Right ventricle myocardium superior (tissue), 1 donor: Measurements from ENCODE around the gene APBA2. TPM values are rescaled to one million over a fixed set of nuclear protein-coding genes. Genes with fewer than 3 reads are reported as not detected.
A peak's percentile ranks its signal among the peaks of the same experiment; 100 is the strongest.

Experiments
- ATAC-seq: fragments of 200-7000 bp; cut with Tn5 transposase; one replicate; pipeline ENCODE4 v1.9.1; 2020; ENCODE audit warnings: mild to moderate bottlenecking; ENCODE audit not compliant: poor library complexity
- DNase-seq: peaks from one replicate; pipeline ENCODE4 v3.0.0-alpha.2; 2020
- intact Hi-C: fragments of 100-400 bp; cut with DNase I; formaldehyde crosslinking; loops from one replicate; pipeline ENCODE4 v1.11.2; 2022
- total RNA-seq: library from RNA; stranded (reverse); fragmentation: NEBNext Ultra II Directional; extraction: Animal tissue kit (Norgen Biotek cat#: 25700); gene quantifications from one replicate; pipeline ENCODE4 v1.2.1, GENCODE V29; 2021
- donor health status: DM: no; HTN: yes; CAD: no; lungs with severe emphysema.

Gene APBA2
- total RNA-seq, 1 donor from 2014 or later = 1.9 TPM

DNA sequence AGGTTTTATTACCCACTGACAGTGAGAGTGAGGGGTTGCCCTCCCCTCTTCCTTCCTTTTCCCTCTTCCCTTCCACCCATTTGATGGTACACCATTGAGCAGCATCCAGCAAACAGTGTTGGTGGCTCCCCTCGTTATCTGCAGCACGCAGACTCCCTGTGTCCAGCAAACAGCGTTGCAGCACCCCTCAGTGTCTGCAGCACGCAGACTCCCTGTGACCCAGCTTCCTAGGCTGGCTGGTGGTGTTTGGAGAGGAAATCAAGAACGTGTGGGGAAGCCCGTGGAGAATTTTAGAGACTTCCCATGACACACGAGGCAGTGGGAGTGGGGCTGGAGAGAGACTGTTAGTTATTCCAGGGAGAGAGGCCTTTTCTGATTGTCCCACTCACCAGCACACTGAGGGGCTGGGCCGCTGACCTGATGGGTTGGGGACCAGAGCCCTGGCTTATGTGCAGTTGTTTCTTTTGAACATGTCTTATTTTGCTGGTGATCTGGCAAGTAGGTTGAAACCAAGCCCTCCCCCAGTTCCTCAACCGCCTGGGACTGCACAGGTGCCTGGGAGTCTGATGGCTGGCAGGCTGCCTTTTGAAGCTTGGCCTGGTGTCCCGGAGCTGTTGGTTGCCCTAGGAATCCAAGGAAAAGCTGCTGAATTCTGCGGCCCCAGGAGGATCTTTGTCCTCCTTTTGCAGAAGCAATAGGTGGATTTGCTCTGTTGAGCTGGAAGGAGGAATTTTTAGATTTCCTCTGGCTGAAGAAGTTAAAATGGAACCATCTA is 19.0 kb downstream of the APBA2 start:
- no peak for ATAC-seq
- intact Hi-C loops = no loop called here
- DNase-seq = no peak

DNA sequence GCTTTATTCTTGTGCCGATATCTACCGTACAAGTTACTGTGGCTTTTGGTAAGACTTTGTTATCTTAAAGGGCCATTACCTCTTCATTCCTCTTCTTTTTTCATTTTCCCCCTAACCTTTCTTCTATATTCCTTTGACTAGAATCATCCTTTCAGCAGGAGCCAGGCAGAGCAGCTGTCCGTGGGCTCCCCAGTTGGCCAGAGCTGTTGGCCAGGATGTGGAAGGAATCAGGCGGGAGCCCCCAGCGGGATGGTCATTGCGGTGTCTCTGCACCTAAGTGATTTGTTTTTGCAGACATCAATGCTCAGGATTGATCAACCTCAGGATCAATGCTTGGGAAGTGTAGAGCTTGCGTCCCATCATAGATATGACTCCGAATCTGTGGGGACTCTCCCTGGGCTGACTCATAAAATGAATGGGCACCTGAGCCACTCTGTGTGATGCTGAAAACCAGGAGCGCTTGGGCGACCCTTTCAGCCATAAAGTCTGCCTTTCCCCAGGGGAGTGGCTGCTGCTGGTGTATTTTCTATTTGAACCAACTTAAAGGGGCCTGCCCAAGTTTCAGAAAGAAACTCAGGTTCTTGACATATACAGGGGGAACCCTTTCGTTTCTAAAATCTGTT is 21.7 kb downstream of the APBA2 start:
- ATAC-seq (no peak), DNase-seq (no peak)
- intact Hi-C loops = no loop called here

DNA sequence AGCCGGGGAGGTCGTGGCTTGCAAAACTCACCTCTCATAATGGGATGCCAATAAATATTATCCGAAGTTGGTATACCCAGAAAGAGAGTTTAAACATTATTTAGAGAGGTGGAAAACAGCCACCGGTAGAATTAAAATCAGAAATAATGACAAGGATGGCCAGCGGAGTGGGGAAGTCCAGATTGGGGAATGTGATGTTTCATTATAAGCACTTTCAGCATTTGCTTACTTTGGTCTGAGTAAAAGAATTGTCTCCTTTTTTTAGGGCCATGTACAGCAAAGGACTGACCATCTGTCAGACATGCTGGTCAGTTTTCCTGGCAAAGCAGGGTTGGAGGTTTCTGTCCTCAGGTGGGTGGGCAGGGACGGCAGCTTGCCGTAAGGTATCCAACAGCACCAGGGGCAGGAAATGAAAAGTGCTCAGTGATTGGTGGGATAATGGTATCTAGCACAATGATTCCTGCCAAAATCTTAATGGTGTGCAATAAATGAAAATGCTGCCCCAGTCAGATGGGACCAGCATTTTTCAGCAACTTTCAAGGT is 24.3 kb downstream of the APBA2 start:
- intact Hi-C loops = no loop called here
- DNase-seq (no peak), ATAC-seq (no peak)

DNA sequence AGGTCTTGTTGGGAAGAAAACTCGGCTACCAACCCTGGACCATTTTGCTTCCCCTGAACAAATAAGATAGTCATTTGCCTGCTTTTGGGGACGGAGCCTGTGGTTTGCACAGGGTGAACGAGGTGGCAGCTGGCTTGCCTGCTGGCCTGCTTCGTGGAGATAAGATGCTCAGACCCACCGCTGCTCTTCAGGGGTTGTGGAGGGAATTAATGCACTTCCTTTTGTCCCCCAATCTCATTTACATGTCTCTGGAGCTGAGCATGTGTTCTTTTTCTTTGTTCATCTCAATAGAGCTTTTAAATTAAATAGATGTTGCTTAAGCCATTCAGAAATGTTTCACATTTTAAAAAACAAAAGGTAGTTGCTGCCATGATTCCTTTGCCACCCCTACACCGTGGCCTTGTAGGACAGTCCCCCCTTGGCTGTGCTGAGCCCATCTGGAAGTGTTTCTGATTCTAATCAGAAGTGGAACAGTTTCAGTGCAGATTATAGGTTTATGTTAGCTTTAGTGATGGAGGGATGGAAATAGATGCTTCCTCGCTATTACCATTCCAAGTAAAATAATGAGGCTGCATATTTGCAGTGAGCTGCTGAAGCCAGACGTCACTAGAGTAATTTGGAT is 25.6 kb downstream of the APBA2 start:
- intact Hi-C loops = no loop called here
- DNase-seq (no peak), ATAC-seq (no peak)

DNA sequence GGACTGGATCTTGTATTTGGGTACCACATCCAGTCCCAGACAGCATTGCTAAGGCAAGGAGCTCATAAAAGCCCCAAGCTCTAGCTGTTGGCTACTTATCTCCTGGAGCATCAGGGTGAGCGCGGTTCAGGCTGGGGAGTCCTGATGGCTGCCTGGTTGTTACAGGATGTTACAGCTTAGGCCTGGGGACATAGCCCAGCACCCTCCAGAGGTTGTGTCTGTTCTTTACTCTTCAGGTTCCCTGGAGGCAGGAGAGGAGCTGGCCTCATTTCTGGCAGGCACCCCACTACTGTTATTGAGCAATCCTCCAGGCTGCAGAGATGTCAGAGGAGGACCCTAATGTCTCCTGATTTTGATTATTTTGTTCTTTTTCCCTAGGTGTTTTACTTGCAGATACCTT is 26.6 kb downstream of the APBA2 start:
- ATAC-seq (no peak), DNase-seq (no peak)
- intact Hi-C loops = no loop called here

DNA sequence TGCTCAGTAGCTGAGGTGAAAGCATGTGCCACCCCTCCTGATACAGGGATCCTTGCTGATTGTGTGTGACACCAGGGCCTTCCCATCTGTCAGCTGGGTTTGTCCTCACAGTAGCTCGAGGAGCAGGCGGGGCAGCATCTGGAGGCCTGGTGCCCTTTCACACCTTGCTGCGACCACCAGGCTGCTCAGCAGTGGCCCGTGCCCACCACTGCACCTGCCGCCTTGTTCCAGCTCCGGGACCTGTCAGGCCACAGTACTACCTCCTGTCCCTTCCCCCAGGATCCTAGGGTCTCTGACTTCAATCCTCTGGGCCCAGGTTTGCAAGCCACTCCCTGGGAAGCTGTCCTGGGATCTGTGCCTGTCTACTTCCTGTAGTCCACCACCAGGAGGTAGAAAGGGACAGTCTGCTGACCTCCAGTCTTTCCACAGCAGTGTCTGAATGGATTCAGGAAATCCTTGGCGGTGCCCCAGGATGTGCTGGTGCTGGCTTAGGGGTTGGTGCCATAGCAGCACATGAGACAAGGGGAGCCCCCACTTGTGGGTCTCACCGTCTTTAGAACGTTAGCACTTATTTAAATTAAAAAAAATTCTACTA is 27.5 kb downstream of the APBA2 start:
- intact Hi-C loops = no loop called here
- no peak for ATAC-seq
- DNase-seq = no peak

DNA sequence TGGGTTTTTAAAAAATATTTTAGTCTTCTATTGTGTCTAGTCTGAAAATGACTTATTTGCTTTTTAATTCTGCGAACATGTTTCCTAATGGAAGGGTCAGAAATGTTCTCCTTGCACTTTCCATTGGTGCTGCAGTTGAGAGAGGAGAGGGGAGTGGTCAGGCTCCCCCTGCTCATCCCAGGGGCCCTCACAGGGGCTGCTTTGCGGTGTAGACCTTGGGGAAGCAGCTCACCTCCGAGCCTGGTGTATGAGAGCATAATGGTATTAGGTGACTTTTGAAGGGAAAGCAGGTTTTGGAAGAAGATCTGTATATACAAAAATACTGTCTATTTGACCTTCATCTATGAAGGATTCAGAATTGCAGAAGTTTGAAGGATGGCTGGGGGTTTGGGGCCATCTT is 28.3 kb downstream of the APBA2 start:
- intact Hi-C loops = no loop called here
- ATAC-seq = no peak

DNA sequence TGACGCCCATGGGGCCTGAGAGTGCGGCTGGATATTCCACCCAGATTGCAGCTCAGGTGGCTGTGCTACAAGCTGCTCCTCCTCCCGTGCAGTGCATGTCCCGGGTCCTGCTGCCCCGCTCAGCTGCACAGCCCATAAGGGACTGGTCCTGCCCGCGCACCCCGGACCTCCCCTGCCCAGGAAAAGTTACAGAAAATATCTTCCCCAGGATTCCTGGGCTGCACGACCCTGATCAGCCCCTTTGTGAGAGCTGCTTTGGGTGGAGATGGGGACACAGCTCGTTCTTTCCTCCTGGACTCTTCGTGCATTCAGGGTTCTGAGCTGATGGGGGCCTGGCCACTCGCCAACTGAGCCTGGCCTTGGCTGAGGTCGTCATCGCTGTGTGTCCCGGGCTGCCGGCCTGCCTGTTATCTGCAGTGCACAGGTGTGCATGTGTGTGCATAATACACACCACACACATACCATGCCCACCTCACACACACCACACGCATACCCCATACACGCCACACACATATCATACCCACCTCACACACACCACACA is 28.8 kb downstream of the APBA2 start:
- intact Hi-C loops = no loop called here
- ATAC-seq (no peak), DNase-seq (no peak)

More for the DNA sequence above, 28.3 kb downstream of the APBA2 start:
- no peak for DNase-seq

DNA sequence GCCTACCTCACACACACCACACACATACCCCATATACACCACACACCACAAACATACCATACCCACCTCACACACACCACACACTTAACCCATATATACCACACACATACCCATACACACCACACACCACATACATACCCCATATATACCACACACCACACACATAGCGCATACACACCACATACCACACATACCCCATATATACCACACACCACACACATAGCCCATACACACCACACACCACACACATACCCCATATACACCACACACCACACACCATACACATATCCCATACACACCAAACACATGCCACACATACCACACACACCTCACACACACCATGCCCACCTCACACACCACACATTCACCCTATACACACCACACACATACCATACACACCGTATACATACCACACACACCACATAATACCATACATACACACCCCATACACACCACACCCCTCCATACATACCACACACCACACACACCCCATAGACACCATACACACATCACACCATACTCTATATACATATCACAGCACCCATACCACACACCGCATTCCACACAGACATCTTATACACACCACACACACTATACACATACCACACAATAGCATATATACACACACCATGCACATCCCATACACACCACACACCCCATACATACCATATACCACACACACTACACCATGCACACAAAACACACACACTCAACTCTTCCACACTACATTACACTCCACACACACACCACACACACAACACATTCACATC is 29.5 kb downstream of the APBA2 start:
- intact Hi-C loops = no loop called here
- peak; percentile 31 for ATAC-seq
- DNase-seq = no peak

DNA sequence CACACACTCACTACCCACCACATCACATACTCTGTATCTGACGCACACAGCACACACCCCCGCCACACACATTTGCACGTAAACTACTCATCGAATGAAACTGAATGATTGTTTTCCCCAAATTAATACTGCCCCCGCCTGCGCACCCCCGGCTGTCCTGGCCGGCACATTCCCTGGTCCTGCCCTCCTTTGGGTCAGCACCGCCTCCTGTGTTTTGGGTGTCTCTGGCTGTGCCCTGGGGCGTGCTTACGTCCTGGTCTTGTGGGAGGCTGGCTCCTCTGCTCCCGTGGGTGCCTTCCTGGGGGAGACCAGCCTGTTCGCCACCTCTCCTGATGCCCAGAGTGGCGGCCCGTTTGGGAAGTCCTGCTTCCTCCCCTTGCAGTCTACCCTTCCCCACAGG is 30.2 kb downstream of the APBA2 start:
- ATAC-seq (no peak), DNase-seq (no peak)
- intact Hi-C loops = no loop called here

DNA sequence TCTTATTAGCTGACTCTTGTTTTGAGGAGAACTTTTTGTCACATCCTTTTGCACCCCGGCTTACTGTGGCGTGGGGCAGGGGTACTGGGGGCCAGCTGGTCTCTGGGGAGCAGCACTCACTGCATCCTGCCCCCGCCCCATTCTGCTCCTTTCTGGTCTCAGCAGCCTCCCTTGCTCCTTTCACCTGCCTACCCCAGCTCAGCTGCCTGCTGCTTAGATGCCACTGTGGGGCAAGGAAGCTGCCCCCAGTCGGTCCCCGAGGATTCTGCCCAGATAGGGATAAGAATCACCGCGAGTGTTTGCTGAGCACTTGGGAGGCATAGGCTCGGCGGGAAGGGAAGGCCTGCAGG is 32.0 kb downstream of the APBA2 start:
- intact Hi-C loops = no loop called here
- no peak for ATAC-seq
- no peak for DNase-seq

DNA sequence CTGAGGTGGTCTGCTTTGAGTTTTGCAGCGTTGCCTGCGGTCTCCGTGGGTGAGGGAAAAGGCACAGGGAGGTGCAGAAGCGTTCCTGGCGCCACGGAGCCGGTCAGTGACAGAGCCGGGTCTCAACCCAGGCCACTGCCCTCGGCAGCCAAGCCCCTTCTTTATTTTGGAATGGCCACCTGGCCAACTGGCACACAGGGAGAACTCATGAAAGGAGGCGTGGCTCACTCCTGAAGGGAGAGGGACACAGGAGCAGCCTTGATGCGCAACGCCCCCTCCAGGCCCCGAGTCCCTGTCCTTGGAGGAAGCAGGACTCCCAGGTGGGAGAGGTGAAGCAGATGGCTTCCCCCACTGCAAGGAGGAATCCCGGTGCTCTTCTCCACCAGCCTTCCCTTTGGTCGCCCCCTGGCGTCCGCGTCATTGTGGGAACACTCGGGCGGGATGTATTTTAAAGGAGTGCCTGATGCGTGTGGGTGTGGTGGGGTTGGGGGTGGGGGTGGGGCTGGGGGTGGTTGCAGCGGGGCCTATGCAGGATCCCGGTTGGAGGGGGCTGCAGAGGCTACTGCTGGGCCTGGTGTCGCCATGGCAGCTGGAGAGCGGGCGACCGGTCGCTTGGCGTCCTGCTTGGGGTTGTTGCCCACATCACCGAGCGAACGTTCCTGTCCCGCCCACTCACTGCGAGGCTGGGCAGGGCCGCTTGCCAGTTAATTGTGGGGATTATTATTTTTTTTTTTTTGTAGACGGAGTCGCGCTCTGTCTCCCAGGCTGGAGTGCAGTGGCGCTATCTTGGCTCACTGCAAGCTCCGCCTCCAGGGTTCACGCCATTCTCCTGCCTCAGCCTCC is 32.6 kb downstream of the APBA2 start:
- DNase-seq = no peak
- ATAC-seq = no peak
- intact Hi-C loops = no loop called here

DNA sequence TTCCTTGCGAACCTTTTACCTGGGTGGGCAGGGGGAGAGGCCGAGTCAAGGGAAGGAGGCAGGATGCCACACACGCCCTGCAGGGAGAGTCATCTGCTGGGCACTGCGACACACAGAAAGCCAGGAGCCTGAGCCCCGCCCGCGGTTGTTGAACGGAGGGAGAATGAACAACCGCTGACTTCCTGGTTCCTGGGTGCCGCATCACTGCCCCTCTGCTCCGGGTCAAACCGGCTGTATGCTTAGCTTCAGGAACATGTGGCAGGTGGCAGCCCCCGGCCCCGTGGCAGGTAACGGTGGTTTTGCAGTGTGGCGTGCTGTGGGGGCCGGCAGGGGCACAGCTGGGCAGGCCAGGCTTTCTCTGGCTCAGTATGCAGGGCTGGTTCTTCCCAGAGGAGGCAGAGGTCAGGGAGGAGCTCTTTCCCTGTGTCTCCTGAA is 33.4 kb downstream of the APBA2 start:
- DNase-seq (no peak), ATAC-seq (no peak)
- intact Hi-C loops = no loop called here

DNA sequence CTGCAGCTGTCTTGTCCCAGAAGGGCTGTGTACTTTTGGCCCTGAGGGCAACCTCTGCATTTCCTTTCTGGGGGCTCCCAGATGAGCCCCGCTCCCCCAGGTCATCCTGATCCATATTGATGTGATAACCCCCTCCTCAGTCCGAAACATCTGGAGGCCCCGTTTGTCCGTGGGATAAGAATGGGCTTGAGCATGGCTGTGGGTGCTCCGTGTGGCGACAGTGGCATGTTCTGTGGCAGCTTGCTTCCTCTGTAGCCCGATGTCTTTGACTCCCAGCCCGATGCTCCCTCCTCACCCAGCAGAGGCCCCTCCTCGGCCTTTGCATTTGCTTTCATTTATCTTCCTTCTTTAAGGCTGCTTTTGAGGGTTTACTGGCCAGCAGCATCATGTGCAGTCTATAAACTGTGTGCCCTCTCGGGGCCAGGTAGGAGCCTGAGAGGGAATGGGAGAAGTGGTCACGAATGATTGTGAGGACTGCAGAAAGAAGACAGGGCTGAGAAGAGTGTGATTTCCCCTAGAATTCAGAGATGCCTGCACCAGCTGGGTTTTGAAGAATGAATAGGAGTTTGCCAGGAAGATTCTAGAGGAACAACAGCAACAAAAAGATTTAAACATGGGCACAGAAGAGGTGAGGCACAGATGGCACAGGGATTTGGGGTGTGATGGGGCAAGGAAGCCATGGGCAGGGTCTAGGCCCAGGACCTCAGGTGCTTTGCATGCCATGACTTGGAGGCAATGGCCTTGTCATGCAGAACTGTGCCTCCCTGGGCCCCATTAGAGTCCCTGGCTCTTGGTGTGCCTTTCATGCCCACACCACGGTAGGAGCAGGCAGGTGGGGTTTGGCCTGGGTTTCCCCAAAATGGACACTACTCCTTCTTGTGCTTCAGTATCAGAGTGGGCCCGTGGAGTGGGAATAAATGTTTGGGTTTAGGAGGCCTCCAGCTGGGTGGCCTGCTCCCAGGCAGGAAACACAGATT is 34.2 kb downstream of the APBA2 start:
- DNase-seq (no peak), ATAC-seq (no peak)
- intact Hi-C loops = no loop called here

DNA sequence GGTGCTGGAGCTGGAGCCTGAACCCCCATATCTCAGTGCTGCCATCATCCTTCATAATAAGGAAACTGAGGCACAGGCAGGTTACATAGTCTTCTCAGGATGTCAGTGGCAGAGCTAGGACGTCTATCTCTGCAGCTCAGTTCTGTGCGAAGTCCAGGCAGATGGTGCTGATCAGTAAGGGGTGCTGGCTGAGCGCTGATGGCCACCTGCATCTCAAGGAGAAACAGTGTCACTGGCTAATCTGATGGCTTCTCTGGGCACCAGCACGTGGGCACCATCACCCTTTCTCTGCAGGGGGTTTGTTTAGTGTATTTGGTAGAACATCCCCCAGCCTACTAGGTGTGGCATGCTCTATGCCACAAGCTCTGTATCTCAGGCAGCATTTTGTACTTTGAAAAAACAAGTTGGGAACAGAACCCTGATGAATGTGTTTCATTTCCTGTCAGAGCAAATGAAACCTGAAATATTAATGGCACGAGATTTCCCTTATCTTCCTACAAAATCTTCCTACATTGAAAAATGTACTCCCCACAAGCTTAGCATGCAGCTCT is 35.1 kb downstream of the APBA2 start:
- DNase-seq (no peak), ATAC-seq (no peak)
- intact Hi-C loops = no loop called here

DNA sequence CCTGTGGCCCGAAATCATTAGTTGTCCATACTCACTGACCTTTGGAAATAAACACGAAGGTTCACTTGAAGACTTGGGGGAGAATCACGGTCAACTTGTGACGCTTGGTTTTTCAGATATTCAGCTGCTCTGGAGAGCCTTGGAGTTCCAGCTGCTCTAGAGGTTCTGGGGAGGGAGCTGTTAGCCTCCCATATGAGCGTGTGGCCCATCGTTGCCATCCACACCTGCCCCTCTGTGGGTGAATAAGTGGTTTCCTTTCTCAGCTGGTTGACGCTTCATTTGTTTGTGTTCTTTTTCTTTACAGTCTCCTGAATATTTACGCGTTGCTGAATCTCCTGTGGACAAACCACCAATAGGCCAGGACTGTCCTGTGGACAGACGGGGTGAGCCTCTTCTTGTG is 35.6 kb downstream of the APBA2 start:
- no peak for ATAC-seq
- DNase-seq = no peak
- intact Hi-C loops = no loop called here
